ENCODE data around the gene OGA.

OGA gene

GRCh38 chr10:101749047-101750016 lies 68.9 kb downstream of the OGA start:
- no peak for DNase-seq

DNA sequence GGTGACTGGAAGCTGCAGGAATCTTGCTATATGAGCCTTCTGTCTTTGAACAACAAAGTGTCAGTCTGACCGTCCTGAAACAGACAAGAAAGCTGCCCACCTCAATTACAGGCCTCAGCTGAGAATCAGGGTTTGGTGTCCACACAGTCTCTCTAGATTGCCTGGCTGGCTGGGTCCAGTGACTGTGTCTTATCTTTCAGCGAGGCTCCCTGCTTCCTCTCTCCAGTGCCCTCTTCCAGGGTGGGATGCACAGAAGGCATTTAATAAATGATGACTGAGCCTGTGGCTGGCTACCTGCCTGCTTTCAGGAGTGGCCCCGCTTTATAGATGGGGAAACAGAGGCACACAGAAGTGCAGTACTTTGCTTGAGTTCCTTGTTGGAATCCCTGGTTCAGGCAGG lies 69.7 kb downstream of the OGA start:
- DNase-seq: no peak

- no peak for DNase-seq
These were observed 73.1 kb downstream of the OGA start for GRCh38 chr10:101745074-101745696.

GRCh38 chr10:101744267-101744666 lies 74.0 kb downstream of the OGA start:
- DNase-seq: no peak

- DNase-seq: no peak
These were observed 76.3 kb downstream of the OGA start for GRCh38 chr10:101741938-101742337.

DNA sequence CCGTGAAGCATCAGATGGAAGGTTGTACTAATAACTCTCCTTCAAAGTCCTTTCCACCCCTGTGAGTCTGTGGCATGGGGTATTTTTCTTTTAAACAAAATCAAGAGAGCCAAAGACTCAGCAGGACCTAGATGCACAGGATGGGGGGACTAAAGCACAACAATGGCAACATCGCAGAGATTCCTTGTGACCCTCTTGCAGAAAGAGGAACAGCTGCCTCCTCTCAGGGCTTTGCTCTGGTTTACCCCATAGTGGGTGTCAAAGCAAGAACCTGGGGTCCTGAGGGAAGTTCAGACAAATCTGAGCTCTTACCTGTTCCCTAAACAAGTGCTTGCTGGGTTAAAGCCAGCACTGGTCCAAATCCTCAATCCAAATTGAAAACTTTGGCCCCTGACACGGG lies 81.6 kb downstream of the OGA start:
- no peak for DNase-seq
